Kidney (tissue), 14 donors: ENCODE results near the gene USP14. TPM values are rescaled to one million over a fixed set of nuclear protein-coding genes. Genes with fewer than 3 reads are reported as not detected.

Source experiments
- DNase-seq, 5 donors: peaks; one replicate each; pipeline ENCODE4 v3.0.0-alpha.2; 2013 to 2020
- FAIRE-seq: peaks from 2 replicates; lab custom pipeline; 2012; peaks lifted over from hg19 to GRCh38; lab: Jason Lieb, UNC
- H3K27ac ChIP-seq, 2 donors: one replicate each; pipeline ENCODE4 v1.7.0; 2013; ENCODE audit warnings: low read depth in 2 of 2, low read length in 2 of 2, inconsistent platforms in 1 of 2
- H3K27me3 ChIP-seq: one replicate; pipeline ENCODE4 v1.7.1; 2013; ENCODE audit warnings: low read length, inconsistent platforms; ENCODE audit not compliant: control insufficient read depth, insufficient read depth
- H3K36me3 ChIP-seq, 3 donors: one replicate each; pipeline versions ENCODE4 v1.7.0 to v1.7.1; 2013; ENCODE audit warnings: low read length in 3 of 3, control low read depth in 1 of 3, inconsistent platforms in 1 of 3; ENCODE audit not compliant: insufficient read depth in 3 of 3, control insufficient read depth in 2 of 3
- H3K4me1 ChIP-seq, 3 donors: one replicate each; pipeline versions ENCODE4 v1.7.0 to v1.7.1; 2013; ENCODE audit warnings: low read length in 3 of 3, inconsistent platforms in 1 of 3, low read depth in 1 of 3; ENCODE audit not compliant: control insufficient read depth in 2 of 3, insufficient read depth in 2 of 3
- H3K4me3 ChIP-seq, 3 donors: one replicate each; pipeline versions ENCODE4 v1.7.0 to v1.8.1; 2013; ENCODE audit warnings: low read length in 3 of 3, control low read depth in 1 of 3, inconsistent platforms in 1 of 3
- H3K9ac ChIP-seq, 3 donors: one replicate each; pipeline versions ENCODE4 v1.7.0 to v1.7.1; 2013; ENCODE audit warnings: low read length in 3 of 3, control low read depth in 1 of 3, inconsistent platforms in 1 of 3
- H3K9me3 ChIP-seq, 3 donors: one replicate each; pipeline versions ENCODE4 v1.7.0 to v1.7.1; 2013; ENCODE audit warnings: low read length in 3 of 3, control low read depth in 1 of 3, inconsistent platforms in 1 of 3; ENCODE audit not compliant: control insufficient read depth in 2 of 3, insufficient read depth in 1 of 3
- intact Hi-C: fragments of 100-400 bp; cut with DNase I; formaldehyde crosslinking; loops from one replicate; pipeline ENCODE4 v1.11.1; 2022
- polyA plus RNA-seq: library from polyadenylated mRNA; stranded (reverse); fragments of 350-450 nt; fragmentation: Illumina TruSeq; extraction: RNeasy Lipid Tissue Mini Kit (QIAGEN cat#74804); gene quantifications from one replicate; pipeline ENCODE4 v1.2.3, GENCODE V29; 2014; ENCODE audit warnings: low read depth, low replicate concordance; ENCODE audit not compliant: insufficient read depth
- total RNA-seq: library from RNA; stranded (reverse); fragmentation: NEBNext Ultra II Directional; extraction: Animal tissue kit (Norgen Biotek cat#: 25700); gene quantifications from one replicate; pipeline ENCODE4 v1.2.1, GENCODE V29; 2021
- TF ChIP-seq, protein P1 (sequence below): IDR thresholded peaks from 3 replicates; pipeline ENCODE4 v1.5.1; 2012; ENCODE audit warnings: mild to moderate bottlenecking, moderate library complexity, borderline replicate concordance; ENCODE audit not compliant: insufficient read depth; ENCODE audit errors: extremely low read depth
- donor health status: control.
- donor health status: control.
- donor health status: control.
- donor health status: control.
- donor health status: control.
- donor health status: DM: yes; HTN: yes; CAD: no.
- donor health status: Normal renal cell carcinoma (clear cell type).

Gene USP14
- total and polyA plus RNA-seq, 2 donors from 2014 or later = 27.1 to 41.9 TPM

GRCh38 chr18:181711-182110 is 23.4 kb downstream of the USP14 start:
- FAIRE-seq (no peak), DNase-seq (no peak)
- Histone ChIP-seq H3K9ac (no peak overlapping the region), H3K27ac (no peak overlapping the region), H3K27me3 (no peaks in the 10 kb centered on the region), H3K4me1 (no peaks in the 10 kb centered on the region), H3K36me3 (peaks cover 0 to 13% (median 8%) of the 10 kb centered on the region in 3 donors), H3K9me3 (no peaks in the 10 kb centered on the region), H3K4me3 (no peak overlapping the region)
- TF ChIP-seq, protein P1, sequence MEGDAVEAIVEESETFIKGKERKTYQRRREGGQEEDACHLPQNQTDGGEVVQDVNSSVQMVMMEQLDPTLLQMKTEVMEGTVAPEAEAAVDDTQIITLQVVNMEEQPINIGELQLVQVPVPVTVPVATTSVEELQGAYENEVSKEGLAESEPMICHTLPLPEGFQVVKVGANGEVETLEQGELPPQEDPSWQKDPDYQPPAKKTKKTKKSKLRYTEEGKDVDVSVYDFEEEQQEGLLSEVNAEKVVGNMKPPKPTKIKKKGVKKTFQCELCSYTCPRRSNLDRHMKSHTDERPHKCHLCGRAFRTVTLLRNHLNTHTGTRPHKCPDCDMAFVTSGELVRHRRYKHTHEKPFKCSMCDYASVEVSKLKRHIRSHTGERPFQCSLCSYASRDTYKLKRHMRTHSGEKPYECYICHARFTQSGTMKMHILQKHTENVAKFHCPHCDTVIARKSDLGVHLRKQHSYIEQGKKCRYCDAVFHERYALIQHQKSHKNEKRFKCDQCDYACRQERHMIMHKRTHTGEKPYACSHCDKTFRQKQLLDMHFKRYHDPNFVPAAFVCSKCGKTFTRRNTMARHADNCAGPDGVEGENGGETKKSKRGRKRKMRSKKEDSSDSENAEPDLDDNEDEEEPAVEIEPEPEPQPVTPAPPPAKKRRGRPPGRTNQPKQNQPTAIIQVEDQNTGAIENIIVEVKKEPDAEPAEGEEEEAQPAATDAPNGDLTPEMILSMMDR = no peak
- intact Hi-C loops = no loop called here

DNA sequence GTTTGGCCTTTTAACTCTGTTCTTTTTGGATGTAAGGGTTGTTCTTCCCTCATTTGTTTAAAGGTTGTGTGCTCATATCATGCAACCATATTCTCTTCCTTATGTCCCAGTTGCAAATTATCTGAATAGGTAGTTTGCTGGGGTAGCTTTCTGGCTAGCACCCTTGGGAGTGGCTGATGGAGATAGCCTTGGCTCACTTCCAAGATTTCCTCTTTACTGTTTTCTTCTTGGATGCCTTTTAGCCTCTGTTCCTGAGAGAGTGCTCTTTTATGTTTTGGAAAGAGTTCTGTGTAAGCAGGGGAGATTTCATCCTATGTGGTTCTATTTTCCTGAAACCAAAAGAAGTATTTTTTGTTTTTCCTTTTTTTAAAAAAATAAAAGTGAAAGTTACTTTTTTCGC is 25.4 kb downstream of the USP14 start:
- H3K36me3 ChIP-seq = peaks cover 0 to 13% (median 8%) of the 10 kb centered on the region in 3 donors
- H3K27me3 ChIP-seq = no peaks in the 10 kb centered on the region
- no peak overlapping the region for H3K27ac ChIP-seq
- intact Hi-C loops = no loop called here
- DNase-seq (no peak), FAIRE-seq (no peak)
- no peaks in the 10 kb centered on the region for H3K9me3 ChIP-seq
- TF ChIP-seq, protein P1 = no peak
- no peak overlapping the region for H3K4me3 ChIP-seq
- no peaks in the 10 kb centered on the region for H3K4me1 ChIP-seq
- H3K9ac ChIP-seq = no peak overlapping the region

GRCh38 chr18:189254-189653 is 30.9 kb downstream of the USP14 start:
- intact Hi-C loops = no loop called here
- H3K9ac ChIP-seq = no peak overlapping the region
- H3K4me1 ChIP-seq = no peaks in the 10 kb centered on the region
- FAIRE-seq (no peak), DNase-seq (no peak)
- no peaks in the 10 kb centered on the region for H3K27me3 ChIP-seq
- no peaks in the 10 kb centered on the region for H3K36me3 ChIP-seq
- no peak overlapping the region for H3K4me3 ChIP-seq
- TF ChIP-seq, protein P1 = no peak
- H3K27ac ChIP-seq = no peak overlapping the region
- H3K9me3 ChIP-seq = no peaks in the 10 kb centered on the region

- Histone ChIP-seq H3K9ac (no peak overlapping the region), H3K27me3 (no peaks in the 10 kb centered on the region), H3K4me3 (no peak overlapping the region), H3K36me3 (peaks cover 0 to under 1% (median 0%) of the 10 kb centered on the region in 3 donors), H3K27ac (no peak overlapping the region), H3K9me3 (no peaks in the 10 kb centered on the region), H3K4me1 (no peaks in the 10 kb centered on the region)
- intact Hi-C loops = no loop called here
- TF ChIP-seq, protein P1 = no peak
- FAIRE-seq = no peak
- DNase-seq = no peak
These were observed 33.4 kb downstream of the USP14 start for GRCh38 chr18:191725-192124.
